HEK293 (cell line): ENCODE data around the gene FTMT.

Experiments
- CTCF ChIA-PET: fragments of 350-600 bp; formaldehyde crosslinking; extraction: SDS; loops from one replicate; lab custom pipeline; 2021; ENCODE audit warnings: antibody characterized with exemption; lab: Yijun Ruan, JAX
- POLR2A ChIA-PET: fragments of 300-600 bp; formaldehyde crosslinking; extraction: SDS; loops from one replicate; lab custom pipeline; 2020; ENCODE audit warnings: antibody characterized with exemption, inconsistent platforms; lab: Yijun Ruan, JAX
- H3K27ac ChIP-seq: fragments of 200-500 bp; sonication (Bioruptor generic); 2 replicates; pipeline ENCODE4 v1.5.1; 2014; ENCODE audit warnings: low read depth, low read length, control low read depth, inconsistent platforms; ENCODE audit errors: extremely low read depth
- H3K36me3 ChIP-seq, 2 experiments: fragments of 200-500 bp in 1 of 2; sonication (Bioruptor generic) in 1 of 2; 1 replicate in 1 of 2; 2 replicates in 1 of 2; pipeline ENCODE4 v1.5.1; 2014 to 2017; ENCODE audit warnings: inconsistent platforms in 2 of 2, low read length in 2 of 2; ENCODE audit not compliant: control insufficient read depth in 2 of 2, insufficient read depth in 1 of 2
- H3K4me1 ChIP-seq: fragments of 200-500 bp; sonication (Bioruptor generic); 2 replicates; pipeline ENCODE4 v1.5.1; 2014; ENCODE audit warnings: mild to moderate bottlenecking, low read length, inconsistent platforms; ENCODE audit not compliant: control insufficient read depth, insufficient read depth
- H3K4me3 ChIP-seq: 2 replicates; pipeline ENCODE4 v1.5.1; 2011; ENCODE audit warnings: low read depth, mild to moderate bottlenecking, control low read depth, low read length, moderate library complexity
- H3K9me3 ChIP-seq: fragments of 200-500 bp; sonication (Bioruptor generic); 2 replicates; pipeline ENCODE4 v1.5.1; 2014; ENCODE audit warnings: low read depth, low read length, inconsistent platforms; ENCODE audit not compliant: control insufficient read depth, insufficient read depth
- BCL6B ChIP-seq: fragments of 450-650 bp; formaldehyde crosslinking; IDR thresholded peaks from 2 replicates; pipeline ENCODE4 v1.5.1; 2017; ENCODE audit warnings: missing biosample characterization, missing genetic modification characterization
- MZF1 ChIP-seq: fragments of 450-650 bp; formaldehyde crosslinking; IDR thresholded peaks from 2 replicates; pipeline ENCODE4 v1.5.1; 2017; ENCODE audit warnings: missing biosample characterization, missing genetic modification characterization, borderline replicate concordance
- PBX3 ChIP-seq: sonication (generic); formaldehyde crosslinking; IDR thresholded peaks from 2 replicates; pipeline ENCODE4 v1.8.1; 2022; ENCODE audit warnings: mild to moderate bottlenecking, moderate library complexity, missing genetic modification reagents
- SP7 ChIP-seq: fragments of 450-650 bp; formaldehyde crosslinking; IDR thresholded peaks from 2 replicates; pipeline ENCODE4 v1.5.1; 2016; ENCODE audit warnings: missing biosample characterization, missing genetic modification characterization
- TSHZ1 ChIP-seq: fragments of 450-650 bp; formaldehyde crosslinking; IDR thresholded peaks from 2 replicates; pipeline ENCODE4 v1.5.1; 2016; ENCODE audit warnings: missing biosample characterization, missing genetic modification characterization, borderline replicate concordance
- ZFHX2 ChIP-seq: fragments of 450-650 bp; formaldehyde crosslinking; conservative IDR thresholded peaks from 2 replicates; pipeline ENCODE4 v1.5.1; 2016; ENCODE audit warnings: missing biosample characterization, missing genetic modification characterization
- ZFP37 ChIP-seq: fragments of 450-650 bp; formaldehyde crosslinking; IDR thresholded peaks from 2 replicates; pipeline ENCODE4 v1.5.1; 2016; ENCODE audit warnings: missing biosample characterization, missing genetic modification characterization
- ZNF175 ChIP-seq: fragments of 450-650 bp; formaldehyde crosslinking; IDR thresholded peaks from 2 replicates; pipeline ENCODE4 v1.5.1; 2016; ENCODE audit warnings: missing biosample characterization, missing genetic modification characterization
- ZNF221 ChIP-seq: fragments of 450-650 bp; formaldehyde crosslinking; IDR thresholded peaks from 2 replicates; pipeline ENCODE4 v1.5.1; 2017; ENCODE audit warnings: missing biosample characterization, missing genetic modification characterization, borderline replicate concordance
- ZNF24 ChIP-seq: fragments of 450-650 bp; formaldehyde crosslinking; IDR thresholded peaks from 2 replicates; pipeline ENCODE4 v1.5.1; 2016; ENCODE audit warnings: missing biosample characterization, missing genetic modification characterization
- ZNF311 ChIP-seq: fragments of 450-650 bp; formaldehyde crosslinking; IDR thresholded peaks from 2 replicates; pipeline ENCODE4 v1.5.1; 2017; ENCODE audit warnings: missing biosample characterization, missing genetic modification characterization, borderline replicate concordance
- ZNF341 ChIP-seq: fragments of 450-650 bp; formaldehyde crosslinking; IDR thresholded peaks from 2 replicates; pipeline ENCODE4; 2016; ENCODE audit warnings: low read depth, missing biosample characterization, missing genetic modification characterization
- ZNF350 ChIP-seq: fragments of 450-650 bp; formaldehyde crosslinking; IDR thresholded peaks from 2 replicates; pipeline ENCODE4 v1.5.0; 2017; ENCODE audit warnings: missing biosample characterization, mild to moderate bottlenecking, missing genetic modification characterization
- ZNF37A ChIP-seq: fragments of 450-650 bp; IDR thresholded peaks from 2 replicates; pipeline ENCODE4 v1.5.1; 2018; ENCODE audit warnings: missing biosample characterization, missing genetic modification characterization
- ZNF621 ChIP-seq: fragments of 450-650 bp; formaldehyde crosslinking; IDR thresholded peaks from 2 replicates; pipeline ENCODE4 v1.5.1; 2017; ENCODE audit warnings: missing biosample characterization, missing genetic modification characterization
- ZNF623 ChIP-seq: fragments of 450-650 bp; formaldehyde crosslinking; IDR thresholded peaks from 2 replicates; pipeline ENCODE4 v1.5.1; 2016; ENCODE audit warnings: missing biosample characterization, missing genetic modification characterization
- ZNF624 ChIP-seq: fragments of 450-650 bp; formaldehyde crosslinking; IDR thresholded peaks from 2 replicates; pipeline ENCODE4 v1.5.1; 2017; ENCODE audit warnings: missing biosample characterization, missing genetic modification characterization
- ZNF660 ChIP-seq: fragments of 450-650 bp; IDR thresholded peaks from 2 replicates; pipeline ENCODE4 v1.5.1; 2018; ENCODE audit warnings: missing biosample characterization, mild to moderate bottlenecking, missing genetic modification characterization
- ZNF776 ChIP-seq: fragments of 450-650 bp; formaldehyde crosslinking; IDR thresholded peaks from 2 replicates; pipeline ENCODE4 v1.5.0; 2017; ENCODE audit warnings: missing biosample characterization, missing genetic modification characterization, borderline replicate concordance
- TF ChIP-seq, protein P1 (sequence below): fragments of 450-650 bp; formaldehyde crosslinking; IDR thresholded peaks from 2 replicates; pipeline ENCODE4 v1.5.1; 2016; ENCODE audit warnings: missing biosample characterization, missing genetic modification characterization
- TF ChIP-seq, protein P2 (sequence below): fragments of 450-650 bp; formaldehyde crosslinking; IDR thresholded peaks from 2 replicates; pipeline ENCODE4 v1.5.1; 2016; ENCODE audit warnings: missing biosample characterization, missing genetic modification characterization, borderline replicate concordance

FTMT gene

DNA sequence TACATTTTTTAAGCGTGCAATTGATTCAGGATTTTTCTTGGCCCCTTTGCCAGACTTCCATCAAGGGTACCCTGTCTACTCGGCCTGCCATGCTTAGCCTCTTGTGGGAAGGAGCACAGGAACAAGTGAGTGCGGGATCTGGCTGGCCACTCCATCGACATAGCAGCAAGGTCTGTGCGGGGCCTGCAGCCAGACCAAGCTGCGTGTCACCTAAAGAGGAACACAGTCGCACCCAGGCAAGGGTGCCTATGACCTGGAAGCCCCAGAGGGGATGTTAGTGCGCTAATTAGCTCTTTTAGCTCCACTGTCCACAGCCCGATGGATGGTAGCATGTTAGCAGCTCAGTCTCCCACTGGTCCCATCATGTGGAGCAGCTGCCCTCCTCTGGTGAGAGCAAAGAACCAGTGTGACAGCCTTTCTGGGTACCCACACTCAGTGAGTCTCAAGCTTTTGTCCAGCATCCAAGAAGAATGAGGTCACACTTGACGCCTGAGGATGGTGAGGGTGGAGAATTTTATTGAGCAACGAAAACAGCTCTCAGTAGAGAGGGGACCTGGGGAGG lies 38.7 kb downstream of the FTMT start (continued):
- TF ChIP-seq BCL6B (tag by site-specific recombination) (no peak), ZNF660 (tag by site-specific recombination) (no peak), TSHZ1 (no peak)
- TF ChIP-seq, all 188 proteins: peak for 0

- Histone ChIP-seq H3K9me3 (no peaks in the 10 kb centered on the region), H3K4me3 (no peak overlapping the region), H3K4me1 (no peaks in the 10 kb centered on the region), H3K36me3 (no peaks in the 10 kb centered on the region), H3K27ac (no peak overlapping the region)
- POLR2A ChIA-PET: no interaction called here
- CTCF ChIA-PET: no interaction called here
- TF ChIP-seq, protein P1, sequence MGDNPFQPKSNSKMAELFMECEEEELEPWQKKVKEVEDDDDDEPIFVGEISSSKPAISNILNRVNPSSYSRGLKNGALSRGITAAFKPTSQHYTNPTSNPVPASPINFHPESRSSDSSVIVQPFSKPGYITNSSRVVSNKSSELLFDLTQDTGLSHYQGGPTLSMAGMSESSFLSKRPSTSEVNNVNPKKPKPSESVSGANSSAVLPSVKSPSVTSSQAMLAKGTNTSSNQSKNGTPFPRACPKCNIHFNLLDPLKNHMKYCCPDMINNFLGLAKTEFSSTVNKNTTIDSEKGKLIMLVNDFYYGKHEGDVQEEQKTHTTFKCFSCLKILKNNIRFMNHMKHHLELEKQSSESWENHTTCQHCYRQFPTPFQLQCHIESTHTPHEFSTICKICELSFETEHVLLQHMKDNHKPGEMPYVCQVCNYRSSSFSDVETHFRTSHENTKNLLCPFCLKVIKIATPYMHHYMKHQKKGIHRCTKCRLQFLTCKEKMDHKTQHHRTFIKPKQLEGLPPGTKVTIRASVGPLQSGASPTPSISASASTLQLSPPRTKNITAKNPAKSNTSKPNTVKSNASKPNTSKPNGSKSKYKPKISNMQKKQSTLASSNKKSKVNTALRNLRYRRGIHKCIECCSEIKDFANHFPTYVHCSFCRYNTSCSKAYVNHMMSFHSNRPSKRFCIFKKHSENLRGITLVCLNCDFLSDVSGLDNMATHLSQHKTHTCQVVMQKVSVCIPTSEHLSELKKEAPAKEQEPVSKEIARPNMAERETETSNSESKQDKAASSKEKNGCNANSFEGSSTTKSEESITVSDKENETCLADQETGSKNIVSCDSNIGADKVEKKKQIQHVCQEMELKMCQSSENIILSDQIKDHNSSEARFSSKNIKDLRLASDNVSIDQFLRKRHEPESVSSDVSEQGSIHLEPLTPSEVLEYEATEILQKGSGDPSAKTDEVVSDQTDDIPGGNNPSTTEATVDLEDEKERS (tag by site-specific recombination): no peak
- TF ChIP-seq ZNF623: no peak
- TF ChIP-seq ZNF624: no peak
- no peak for TF ChIP-seq ZNF350 (tag by site-specific recombination)
- no peak for TF ChIP-seq ZNF311 (tag by site-specific recombination)
- no peak for TF ChIP-seq ZNF37A (tag by site-specific recombination)
- no peak for TF ChIP-seq ZFP37
- no peak for TF ChIP-seq ZNF621 (tag by site-specific recombination)
- no peak for TF ChIP-seq ZNF341 (tag by site-specific recombination)
- no peak for TF ChIP-seq ZFHX2
- no peak for TF ChIP-seq ZNF776 (tag by site-specific recombination)
- no peak for TF ChIP-seq PBX3 (CRISPR knock-in tag)
- no peak for TF ChIP-seq MZF1 (tag by site-specific recombination)
- TF ChIP-seq, protein P2, sequence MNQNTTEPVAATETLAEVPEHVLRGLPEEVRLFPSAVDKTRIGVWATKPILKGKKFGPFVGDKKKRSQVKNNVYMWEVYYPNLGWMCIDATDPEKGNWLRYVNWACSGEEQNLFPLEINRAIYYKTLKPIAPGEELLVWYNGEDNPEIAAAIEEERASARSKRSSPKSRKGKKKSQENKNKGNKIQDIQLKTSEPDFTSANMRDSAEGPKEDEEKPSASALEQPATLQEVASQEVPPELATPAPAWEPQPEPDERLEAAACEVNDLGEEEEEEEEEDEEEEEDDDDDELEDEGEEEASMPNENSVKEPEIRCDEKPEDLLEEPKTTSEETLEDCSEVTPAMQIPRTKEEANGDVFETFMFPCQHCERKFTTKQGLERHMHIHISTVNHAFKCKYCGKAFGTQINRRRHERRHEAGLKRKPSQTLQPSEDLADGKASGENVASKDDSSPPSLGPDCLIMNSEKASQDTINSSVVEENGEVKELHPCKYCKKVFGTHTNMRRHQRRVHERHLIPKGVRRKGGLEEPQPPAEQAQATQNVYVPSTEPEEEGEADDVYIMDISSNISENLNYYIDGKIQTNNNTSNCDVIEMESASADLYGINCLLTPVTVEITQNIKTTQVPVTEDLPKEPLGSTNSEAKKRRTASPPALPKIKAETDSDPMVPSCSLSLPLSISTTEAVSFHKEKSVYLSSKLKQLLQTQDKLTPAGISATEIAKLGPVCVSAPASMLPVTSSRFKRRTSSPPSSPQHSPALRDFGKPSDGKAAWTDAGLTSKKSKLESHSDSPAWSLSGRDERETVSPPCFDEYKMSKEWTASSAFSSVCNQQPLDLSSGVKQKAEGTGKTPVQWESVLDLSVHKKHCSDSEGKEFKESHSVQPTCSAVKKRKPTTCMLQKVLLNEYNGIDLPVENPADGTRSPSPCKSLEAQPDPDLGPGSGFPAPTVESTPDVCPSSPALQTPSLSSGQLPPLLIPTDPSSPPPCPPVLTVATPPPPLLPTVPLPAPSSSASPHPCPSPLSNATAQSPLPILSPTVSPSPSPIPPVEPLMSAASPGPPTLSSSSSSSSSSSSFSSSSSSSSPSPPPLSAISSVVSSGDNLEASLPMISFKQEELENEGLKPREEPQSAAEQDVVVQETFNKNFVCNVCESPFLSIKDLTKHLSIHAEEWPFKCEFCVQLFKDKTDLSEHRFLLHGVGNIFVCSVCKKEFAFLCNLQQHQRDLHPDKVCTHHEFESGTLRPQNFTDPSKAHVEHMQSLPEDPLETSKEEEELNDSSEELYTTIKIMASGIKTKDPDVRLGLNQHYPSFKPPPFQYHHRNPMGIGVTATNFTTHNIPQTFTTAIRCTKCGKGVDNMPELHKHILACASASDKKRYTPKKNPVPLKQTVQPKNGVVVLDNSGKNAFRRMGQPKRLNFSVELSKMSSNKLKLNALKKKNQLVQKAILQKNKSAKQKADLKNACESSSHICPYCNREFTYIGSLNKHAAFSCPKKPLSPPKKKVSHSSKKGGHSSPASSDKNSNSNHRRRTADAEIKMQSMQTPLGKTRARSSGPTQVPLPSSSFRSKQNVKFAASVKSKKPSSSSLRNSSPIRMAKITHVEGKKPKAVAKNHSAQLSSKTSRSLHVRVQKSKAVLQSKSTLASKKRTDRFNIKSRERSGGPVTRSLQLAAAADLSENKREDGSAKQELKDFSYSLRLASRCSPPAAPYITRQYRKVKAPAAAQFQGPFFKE (tag by site-specific recombination): no peak
- no peak for TF ChIP-seq ZNF221 (tag by site-specific recombination)
- TF ChIP-seq ZNF175 (tag by site-specific recombination): no peak
- no peak for TF ChIP-seq SP7 (tag by site-specific recombination)
- no peak for TF ChIP-seq ZNF24 (tag by site-specific recombination)
These were observed 45.7 kb downstream of the FTMT start for GRCh38 chr5:121897341-121897740.
